Stimulated activated CD8-positive, alpha-beta memory T cell treated with anti-CD3 and anti-CD28 coated beads, Interleukin-12 subunit alpha, Interleukin-12 subunit beta, amount 100 ng/mL, for 24 hours (primary cell): ENCODE results near the gene ERO1A.

Experiments used
- DNase-seq: peaks from one replicate; pipeline ENCODE4 v3.0.0-alpha.2; 2020; ENCODE audit errors: extremely low read depth

Gene ERO1A

DNA sequence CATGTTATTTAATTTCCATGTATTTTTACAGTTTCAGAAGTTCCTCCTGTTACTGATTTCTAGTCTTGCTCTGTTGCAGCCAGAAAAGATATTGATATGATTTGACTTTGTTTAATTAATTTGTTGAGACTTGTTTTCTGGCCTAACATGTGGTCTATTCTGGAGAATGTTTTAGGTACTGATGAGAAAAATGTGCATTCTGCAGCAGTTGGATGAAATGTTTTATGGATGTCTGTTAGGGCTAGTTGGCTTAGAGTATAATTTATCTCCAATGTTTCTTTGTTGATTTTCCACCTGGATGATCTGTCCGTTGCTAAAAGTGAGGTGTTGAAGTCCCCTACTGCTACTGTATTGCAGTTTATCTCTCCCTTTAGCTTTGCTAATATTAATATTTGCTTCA is 88.3 kb downstream of the ERO1A start:
- no peak for DNase-seq

DNA sequence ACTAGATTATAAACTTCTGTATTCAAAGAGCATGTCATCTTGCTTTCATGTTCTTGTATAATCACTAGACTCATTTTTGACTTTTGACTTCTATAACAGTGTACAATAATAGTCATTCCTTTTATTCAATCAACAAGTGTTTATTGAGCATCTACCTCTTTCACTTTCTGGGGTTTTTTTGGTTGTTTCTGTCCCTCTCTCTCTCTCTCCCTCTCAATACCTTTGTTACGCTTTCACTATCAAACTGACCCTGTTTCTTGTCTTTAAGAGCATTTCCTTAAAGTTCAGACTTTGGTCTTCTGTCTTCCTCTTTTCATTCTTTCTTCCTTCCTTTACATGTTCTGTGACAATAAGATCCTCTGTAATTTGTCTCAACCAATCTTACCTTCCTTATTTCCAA is 93.2 kb downstream of the ERO1A start:
- DNase-seq, result no peak

DNA sequence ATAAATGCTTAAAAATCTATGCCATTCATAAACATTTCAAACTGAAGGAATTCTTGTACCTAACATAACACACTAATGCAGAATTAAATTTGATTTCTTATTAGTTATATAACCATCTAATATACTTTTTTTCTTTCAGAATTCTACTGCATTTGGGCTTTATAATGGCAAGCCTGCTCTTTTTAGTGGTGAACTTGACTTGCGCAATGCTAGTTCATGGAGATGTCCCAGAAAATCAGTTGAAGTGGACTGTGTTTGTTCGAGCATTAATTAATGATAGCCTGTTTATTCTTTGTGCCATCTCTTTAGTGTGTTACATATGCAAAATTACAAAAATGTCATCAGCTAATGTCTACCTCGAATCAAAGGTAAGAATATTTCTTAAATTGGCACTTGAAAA is 95.4 kb downstream of the ERO1A start:
- no peak for DNase-seq

DNA sequence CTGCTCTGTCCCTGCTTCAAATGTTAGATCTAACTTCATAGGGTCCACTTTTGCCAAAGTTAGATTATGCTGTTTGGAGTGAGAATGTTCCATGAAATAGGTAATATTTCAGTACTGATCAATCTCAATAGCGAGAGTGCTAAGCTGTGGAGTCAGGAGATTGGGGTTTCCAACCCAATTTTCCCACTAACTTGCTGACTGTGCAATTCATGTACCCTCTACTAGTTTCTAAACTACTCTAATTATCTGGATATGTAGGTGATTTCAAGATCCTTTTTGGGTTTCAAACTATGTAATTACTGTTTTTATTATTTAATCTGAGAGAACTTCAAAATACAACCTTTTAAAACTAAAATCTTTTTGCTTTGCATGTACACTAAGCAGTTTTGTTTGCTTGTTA is 96.8 kb downstream of the ERO1A start:
- DNase-seq, result no peak

DNA sequence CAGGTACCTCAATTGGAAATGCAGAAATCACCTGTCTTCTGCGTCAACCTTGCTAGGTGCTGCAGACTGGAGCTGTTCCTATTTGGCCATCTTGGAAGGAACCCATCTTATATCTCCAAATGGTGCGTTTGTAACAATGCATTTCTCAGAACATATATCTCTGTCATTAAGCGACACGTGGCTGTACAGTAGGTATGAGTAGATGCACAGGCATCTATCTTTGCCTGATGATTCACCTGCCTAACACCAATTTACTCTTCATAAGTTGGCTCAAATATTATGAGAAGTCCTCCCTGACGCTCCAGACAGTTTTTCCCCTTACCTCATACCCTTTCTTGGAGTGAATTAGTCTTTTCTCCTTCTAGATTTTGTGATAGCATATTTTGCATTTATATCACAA is 98.5 kb downstream of the ERO1A start:
- DNase-seq, result no peak

DNA sequence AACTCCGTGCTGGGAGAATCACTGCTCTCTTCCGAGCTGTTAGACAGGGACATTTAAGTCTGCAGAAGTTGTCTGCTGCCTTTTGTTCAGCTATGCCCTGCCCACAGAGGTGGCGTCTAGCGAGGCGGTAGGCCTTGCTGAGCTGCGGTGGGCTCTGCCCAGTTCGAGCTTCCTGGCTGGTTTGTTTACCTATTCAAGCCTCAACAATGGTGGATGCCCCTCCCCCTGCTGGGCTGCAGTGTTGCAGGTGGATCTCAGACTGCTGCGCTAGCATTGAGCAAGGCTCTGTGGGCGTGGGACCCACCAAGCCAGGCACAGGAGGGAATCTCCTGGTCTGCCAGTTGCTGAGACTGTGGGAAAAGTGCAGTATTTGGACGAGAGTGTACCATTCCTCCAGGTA is 99.0 kb downstream of the ERO1A start:
- no peak for DNase-seq

DNA sequence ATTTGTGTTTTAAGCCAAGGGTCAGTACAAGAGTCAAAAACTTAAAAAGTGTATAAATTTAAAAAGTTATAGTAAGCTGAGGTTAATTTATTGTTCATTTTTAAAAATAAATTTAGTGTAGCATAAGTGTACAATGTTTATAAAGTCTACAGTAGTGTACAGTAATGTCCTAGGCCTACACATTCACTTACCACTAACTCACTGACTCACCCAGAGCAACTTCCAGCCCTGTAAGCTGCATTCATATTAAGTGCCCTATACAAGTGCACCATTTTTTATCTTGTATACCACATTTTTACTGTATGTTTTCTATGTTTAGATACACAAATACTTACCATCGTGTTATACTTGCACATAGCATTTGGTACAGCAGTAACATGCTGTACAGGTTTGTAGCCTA is 105.0 kb downstream of the ERO1A start:
- DNase-seq, result no peak
